Retinal pigment epithelial cell (primary cell): ENCODE data around the gene PANK1.
"Not testable (repeated sequence)": the region's sequence is repeated elsewhere in the genome, so short reads cannot be mapped to it uniquely, and the experiment has no call there.

Source experiments
- DNase-seq: peaks from one replicate; pipeline ENCODE4 v3.0.0-alpha.2; 2010; ENCODE audit warnings: low read depth
- H3K4me3 ChIP-seq: 2 replicates; pipeline ENCODE4 v1.5.1; 2011; ENCODE audit warnings: mild to moderate bottlenecking, low read length, control low read depth, moderate library complexity
- TF ChIP-seq, protein P1 (sequence below): conservative IDR thresholded peaks from 2 replicates; pipeline ENCODE4 v1.5.1; 2011; ENCODE audit warnings: low read depth, low read length, control low read depth, inconsistent platforms

The PANK1 gene

GRCh38 chr10:89622151-89622550 lies 22.9 kb downstream of the PANK1 start:
- no peak for DNase-seq
- no peak overlapping the region for H3K4me3 ChIP-seq
- TF ChIP-seq, protein P1, sequence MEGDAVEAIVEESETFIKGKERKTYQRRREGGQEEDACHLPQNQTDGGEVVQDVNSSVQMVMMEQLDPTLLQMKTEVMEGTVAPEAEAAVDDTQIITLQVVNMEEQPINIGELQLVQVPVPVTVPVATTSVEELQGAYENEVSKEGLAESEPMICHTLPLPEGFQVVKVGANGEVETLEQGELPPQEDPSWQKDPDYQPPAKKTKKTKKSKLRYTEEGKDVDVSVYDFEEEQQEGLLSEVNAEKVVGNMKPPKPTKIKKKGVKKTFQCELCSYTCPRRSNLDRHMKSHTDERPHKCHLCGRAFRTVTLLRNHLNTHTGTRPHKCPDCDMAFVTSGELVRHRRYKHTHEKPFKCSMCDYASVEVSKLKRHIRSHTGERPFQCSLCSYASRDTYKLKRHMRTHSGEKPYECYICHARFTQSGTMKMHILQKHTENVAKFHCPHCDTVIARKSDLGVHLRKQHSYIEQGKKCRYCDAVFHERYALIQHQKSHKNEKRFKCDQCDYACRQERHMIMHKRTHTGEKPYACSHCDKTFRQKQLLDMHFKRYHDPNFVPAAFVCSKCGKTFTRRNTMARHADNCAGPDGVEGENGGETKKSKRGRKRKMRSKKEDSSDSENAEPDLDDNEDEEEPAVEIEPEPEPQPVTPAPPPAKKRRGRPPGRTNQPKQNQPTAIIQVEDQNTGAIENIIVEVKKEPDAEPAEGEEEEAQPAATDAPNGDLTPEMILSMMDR: no peak

DNA sequence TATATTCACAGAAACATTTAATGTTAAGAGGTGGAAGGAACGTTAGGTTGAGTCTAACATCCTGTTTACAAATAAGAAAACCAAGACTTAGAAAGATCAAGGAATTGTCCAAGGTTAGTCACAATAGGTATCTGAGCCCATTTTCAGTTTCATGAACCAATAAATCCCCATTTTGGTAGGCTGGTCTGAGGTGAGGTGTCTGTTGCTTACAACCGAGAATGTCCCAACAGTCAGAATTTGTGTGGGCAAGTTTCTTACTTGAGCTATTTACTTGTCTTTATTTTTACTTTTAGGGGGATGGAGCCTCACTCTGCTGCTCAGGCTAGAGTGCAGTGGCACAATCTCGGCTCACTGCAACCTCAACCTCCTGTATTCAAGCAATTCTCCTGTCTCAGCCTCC lies 23.6 kb downstream of the PANK1 start:
- TF ChIP-seq, protein P1: no peak
- no peak overlapping the region for H3K4me3 ChIP-seq
- DNase-seq: no peak

DNA sequence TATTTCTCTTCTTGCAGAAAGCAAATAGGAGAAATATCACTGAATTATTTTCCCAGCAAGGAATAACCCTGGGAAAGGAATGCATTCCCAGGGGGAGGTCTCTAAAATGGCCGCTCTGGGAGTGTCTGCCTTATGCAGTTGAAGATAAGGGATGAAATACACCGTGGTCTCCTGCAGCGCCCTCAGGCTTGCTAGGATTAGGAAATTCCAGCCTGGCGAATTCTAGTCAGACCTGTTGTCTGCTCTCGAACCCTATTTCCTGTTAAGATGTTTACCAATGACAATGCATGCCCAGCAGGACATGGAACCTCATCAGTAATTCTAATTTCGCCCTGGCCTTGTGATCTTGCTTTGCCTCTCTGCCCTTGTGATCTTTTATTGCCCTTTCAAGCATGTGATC lies 24.7 kb downstream of the PANK1 start:
- not testable (repeated sequence) for H3K4me3 ChIP-seq, DNase-seq

- TF ChIP-seq, protein P1: no peak
- no peak overlapping the region for H3K4me3 ChIP-seq
- no peak for DNase-seq
Observed at GRCh38 chr10:89615824-89616223, 29.2 kb downstream of the PANK1 start.

DNA sequence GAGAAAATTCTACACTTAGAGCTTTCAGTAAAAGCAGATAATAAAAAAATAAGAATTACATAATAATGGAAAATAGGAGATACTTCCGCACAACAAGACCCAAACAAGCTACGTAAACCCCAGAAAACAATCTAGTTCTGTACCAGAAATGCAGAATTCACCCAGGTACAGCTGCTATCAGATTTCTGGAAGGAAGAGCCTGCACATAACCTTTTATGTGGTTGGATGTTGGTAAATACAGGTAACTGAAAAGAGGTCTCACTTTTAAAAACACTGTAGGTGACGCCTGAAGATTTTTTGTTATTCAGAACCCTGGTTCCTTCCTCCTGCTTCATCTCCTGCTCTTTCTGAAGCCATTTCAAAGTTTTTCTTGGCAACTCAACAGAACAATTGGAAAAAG lies 29.9 kb downstream of the PANK1 start:
- TF ChIP-seq, protein P1: no peak
- DNase-seq: no peak

DNA sequence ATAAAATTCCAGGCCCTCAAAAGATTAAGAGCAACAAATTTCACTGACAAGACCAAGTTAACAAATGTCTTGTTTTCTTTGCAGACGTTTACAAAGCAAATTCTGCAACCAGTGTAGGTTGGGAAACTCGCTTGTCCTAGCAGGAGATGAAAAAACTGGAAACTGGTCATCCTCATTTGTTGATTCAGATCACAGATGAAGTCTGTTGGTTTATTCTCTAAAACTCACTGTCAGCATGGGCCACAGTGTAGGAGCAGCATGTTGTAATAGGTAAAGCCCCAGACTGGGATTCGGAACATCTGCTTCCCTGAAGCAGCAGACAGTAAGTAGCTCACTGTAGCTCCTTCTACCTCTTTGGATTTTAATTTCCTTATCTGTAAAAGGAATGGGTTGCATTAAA lies 31.5 kb downstream of the PANK1 start:
- TF ChIP-seq, protein P1: no peak
- DNase-seq: no peak
- H3K4me3 ChIP-seq: no peak overlapping the region

More for the DNA sequence above, 29.9 kb downstream of the PANK1 start:
- no peak overlapping the region for H3K4me3 ChIP-seq

DNA sequence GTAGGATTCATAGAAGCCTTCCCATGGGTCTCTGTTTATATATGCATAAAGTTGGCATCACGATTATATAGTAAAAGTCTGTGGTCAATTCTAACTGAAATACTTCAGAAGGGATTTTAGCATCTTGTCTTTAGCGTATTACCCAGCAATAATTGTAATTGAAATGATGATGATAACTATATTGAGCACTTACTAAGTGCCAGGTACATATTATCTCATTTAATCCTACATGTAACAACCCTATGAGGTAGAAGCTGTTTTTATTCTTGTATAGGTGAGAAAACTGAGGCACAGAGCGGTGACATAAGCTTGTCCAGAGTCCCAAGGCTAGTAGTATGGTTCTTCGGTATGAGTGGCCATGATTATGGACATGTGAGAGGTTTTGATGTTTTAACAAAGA lies 33.8 kb downstream of the PANK1 start:
- TF ChIP-seq, protein P1: no peak
- no peak overlapping the region for H3K4me3 ChIP-seq
- DNase-seq: no peak

GRCh38 chr10:89609833-89610346 lies 35.2 kb downstream of the PANK1 start:
- TF ChIP-seq, protein P1: no peak

More at GRCh38 chr10:89609833-89610346, 35.2 kb downstream of the PANK1 start:
- no peak for DNase-seq
- no peak overlapping the region for H3K4me3 ChIP-seq
